Endothelial cell of umbilical vein (primary cell): ENCODE results near the gene ZNF462. TPM values are rescaled to one million over a fixed set of nuclear protein-coding genes. Genes with fewer than 3 reads are reported as not detected.

ENCODE experiments used
- BruUV-seq: library from RNA; stranded (reverse); fragments of 400-500 nt; replicated peaks from 2 replicates; lab custom pipeline; 2021; lab: Mats Ljungman, UMichigan
- CTCF ChIA-PET: fragments of 300-600, 350-600 bp; sonication (Branson Sonifier 250); formaldehyde crosslinking; loops from one replicate; lab custom pipeline; 2021; ENCODE audit warnings: antibody characterized with exemption, inconsistent platforms; lab: Charles Lee
- POLR2A ChIA-PET: fragments of 300-600, 350-600 bp; sonication (Branson Sonifier 250); formaldehyde crosslinking; loops from one replicate; lab custom pipeline; 2021; ENCODE audit warnings: antibody characterized with exemption, inconsistent platforms; lab: Charles Lee
- DNase-seq: peaks from one replicate; pipeline ENCODE4 v3.0.0-alpha.2; 2011; ENCODE audit warnings: low read depth, low spot score
- FAIRE-seq: peaks from 2 replicates; lab custom pipeline; 2011; peaks lifted over from hg19 to GRCh38; lab: Jason Lieb, UNC
- H2AFZ ChIP-seq: 2 replicates; pipeline ENCODE4 v1.6.0; 2012; ENCODE audit warnings: low read depth, low read length, control low read depth, inconsistent platforms
- H3K27ac ChIP-seq: 2 replicates; pipeline ENCODE4 v1.5.1; 2011; ENCODE audit warnings: low read depth, mild to moderate bottlenecking, control low read depth, low read length, moderate library complexity; ENCODE audit not compliant: insufficient read depth
- H3K27me3 ChIP-seq, 2 experiments: 2 replicates each; pipeline versions ENCODE4 v1.6.0 to v1.6.1; 2011; ENCODE audit warnings: low read length in 2 of 2, mixed read lengths in 1 of 2; ENCODE audit not compliant: control insufficient read depth in 2 of 2, insufficient read depth in 2 of 2
- H3K36me3 ChIP-seq, 2 experiments: 2 replicates in 1 of 2; 3 replicates in 1 of 2; pipeline ENCODE4 v1.5.1; 2011; ENCODE audit warnings: low read length in 2 of 2, mild to moderate bottlenecking in 1 of 2, moderate library complexity in 1 of 2; ENCODE audit not compliant: control insufficient read depth in 2 of 2, insufficient read depth in 2 of 2; ENCODE audit errors: extremely low read depth in 1 of 2
- H3K4me1 ChIP-seq: 3 replicates; pipeline ENCODE4 v1.5.1; 2011; ENCODE audit warnings: mild to moderate bottlenecking, low read length; ENCODE audit not compliant: control insufficient read depth, insufficient read depth; ENCODE audit errors: extremely low read depth
- H3K4me2 ChIP-seq: 2 replicates; pipeline ENCODE4 v1.6.1; 2011; ENCODE audit warnings: low read length, control low read depth, mixed read lengths; ENCODE audit not compliant: insufficient read depth
- H3K4me3 ChIP-seq, 3 experiments: fragments of 200-600 bp in 1 of 3; sonication (generic), shearing (Covaris generic) in 1 of 3; replicated peaks in 1 of 3; 2 replicates each; pipeline ENCODE4 v1.5.1; 2011 to 2016; ENCODE audit warnings: control low read depth in 3 of 3, low read length in 3 of 3, mild to moderate bottlenecking in 2 of 3, inconsistent platforms in 1 of 3, low read depth in 1 of 3, moderate library complexity in 1 of 3; ENCODE audit not compliant: insufficient read depth in 1 of 3
- H3K79me2 ChIP-seq: 2 replicates; pipeline ENCODE4 v1.6.0; 2012; ENCODE audit warnings: low read length, inconsistent platforms; ENCODE audit not compliant: control insufficient read depth, insufficient read depth
- H3K9ac ChIP-seq: replicated peaks from 2 replicates; pipeline ENCODE3; 2011; ENCODE audit warnings: low read length, control low read depth; ENCODE audit not compliant: insufficient read depth; ENCODE audit errors: extremely low read depth
- H3K9me1 ChIP-seq: replicated peaks from 3 replicates; pipeline ENCODE4 v1.6.0; 2011; ENCODE audit warnings: mild to moderate bottlenecking, low read length; ENCODE audit not compliant: control insufficient read depth, insufficient read depth; ENCODE audit errors: extremely low read depth
- H3K9me3 ChIP-seq: replicated peaks from 2 replicates; pipeline ENCODE4 v1.5.1; 2012; ENCODE audit warnings: low read length, inconsistent platforms; ENCODE audit not compliant: control insufficient read depth, insufficient read depth
- H4K20me1 ChIP-seq: replicated peaks from 2 replicates; pipeline ENCODE3; 2011; ENCODE audit warnings: mild to moderate bottlenecking, low read length; ENCODE audit not compliant: control insufficient read depth, insufficient read depth; ENCODE audit errors: extremely low read depth
- EZH2 ChIP-seq: IDR thresholded peaks from 2 replicates; pipeline ENCODE4 v1.6.1; 2012; ENCODE audit warnings: borderline replicate concordance, low read depth, mild to moderate bottlenecking, moderate library complexity, low read length, inconsistent platforms; ENCODE audit not compliant: severe bottlenecking
- GATA2 ChIP-seq: IDR thresholded peaks from 2 replicates; pipeline ENCODE4 v1.7.0; 2011; ENCODE audit warnings: low read depth, mild to moderate bottlenecking, moderate library complexity, mixed read lengths, low read length; ENCODE audit not compliant: insufficient read length, insufficient read depth
- JUN ChIP-seq: IDR thresholded peaks from 2 replicates; pipeline ENCODE4 v1.6.1; 2011; ENCODE audit warnings: borderline replicate concordance, low read depth; ENCODE audit not compliant: insufficient read length, insufficient read depth
- MAX ChIP-seq: IDR thresholded peaks from 2 replicates; pipeline ENCODE4 v1.6.1; 2011; ENCODE audit not compliant: insufficient read depth, insufficient read length
- MYC ChIP-seq: IDR thresholded peaks from one replicate; pipeline ENCODE4 v1.6.1; 2011; ENCODE audit warnings: mild to moderate bottlenecking, low read depth, low read length
- dilution Hi-C: fragments of 300-500 bp; cut with MboI; formaldehyde crosslinking; loops from one replicate; pipeline ENCODE4 v1.15.0; 2019; ENCODE audit warnings: low sequenced_read_pairs; ENCODE audit not compliant: extremely low pct_ligation_motif_present
- intact Hi-C: fragments of 100-400 bp; cut with micrococcal nuclease; formaldehyde crosslinking; loops from one replicate; pipeline ENCODE4 v1.10.0; 2022
- polyA plus RNA-seq, 4 experiments: library from polyadenylated mRNA; depleted of rRNA in 3 of 4; stranded (reverse) in 3 of 4; unstranded in 1 of 4; fragments of >200 nt; gene quantifications; 2 replicates each; pipeline versions ENCODE4 v1.2.1 to v1.2.3, GENCODE V29; 2011 to 2012; ENCODE audit warnings: missing spikeins in 1 of 4
- total RNA-seq: library from RNA; stranded (reverse); gene quantifications from 2 replicates; pipeline ENCODE4 v1.2.3, GENCODE V29; 2021
- TF ChIP-seq, protein P1 (sequence below), 2 donors: IDR thresholded peaks; 1 replicate in 1 of 2; 2 replicates in 1 of 2; pipeline ENCODE4 v1.5.1; 2011; ENCODE audit warnings: low read length in 2 of 2, mild to moderate bottlenecking in 2 of 2, moderate library complexity in 2 of 2, control low read depth in 1 of 2, inconsistent platforms in 1 of 2, low read depth in 1 of 2; ENCODE audit not compliant: insufficient read depth in 1 of 2; ENCODE audit errors: extremely low read depth in 1 of 2

ZNF462 gene
- total and polyA plus RNA-seq, 2 donors (not counting 3 experiments of a cell fraction or from before 2014, with no cell fraction given) = 6.2 to 24.7 TPM

DNA sequence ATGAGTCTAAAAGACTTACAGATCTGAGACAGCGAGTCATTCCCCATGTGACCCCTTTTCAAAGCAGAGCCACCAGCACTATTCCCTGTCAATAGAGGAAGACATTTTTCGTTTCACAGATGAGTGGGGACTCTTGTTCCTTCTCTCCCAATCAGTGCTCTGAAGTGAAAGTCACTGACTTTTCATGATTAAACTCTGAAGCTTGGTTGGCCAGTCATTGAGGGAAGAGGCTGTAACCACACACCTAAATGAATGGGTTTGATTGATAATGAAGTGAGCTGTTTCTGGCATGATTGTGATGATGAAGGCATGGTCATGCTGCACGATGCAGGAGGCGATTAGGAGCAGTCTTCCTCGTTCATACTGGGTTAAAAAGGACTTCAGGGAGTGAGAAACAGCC, 171.9 kb downstream of the ZNF462 start:
- Histone ChIP-seq H3K79me2 (no peaks in the 10 kb centered on the region), H3K27ac (no peak overlapping the region), H3K9me3 (no peaks in the 10 kb centered on the region), H4K20me1 (no peaks in the 10 kb centered on the region), H3K9me1 (no peaks in the 10 kb centered on the region), H3K27me3 (no peaks in the 10 kb centered on the region), H3K4me2 (no peak overlapping the region), H3K36me3 (no peaks in the 10 kb centered on the region), H3K4me3 (no peak overlapping the region), H3K4me1 (no peaks in the 10 kb centered on the region), H2AFZ (no peak overlapping the region), H3K9ac (no peak overlapping the region)
- dilution Hi-C loops (no loop called here), intact Hi-C loops (no loop called here)
- DNase-seq (no peak), FAIRE-seq (no peak)
- no TSS peak for BruUV-seq
- ChIA-PET CTCF (no interaction called here), POLR2A (no interaction called here)
- TF ChIP-seq, protein P1, sequence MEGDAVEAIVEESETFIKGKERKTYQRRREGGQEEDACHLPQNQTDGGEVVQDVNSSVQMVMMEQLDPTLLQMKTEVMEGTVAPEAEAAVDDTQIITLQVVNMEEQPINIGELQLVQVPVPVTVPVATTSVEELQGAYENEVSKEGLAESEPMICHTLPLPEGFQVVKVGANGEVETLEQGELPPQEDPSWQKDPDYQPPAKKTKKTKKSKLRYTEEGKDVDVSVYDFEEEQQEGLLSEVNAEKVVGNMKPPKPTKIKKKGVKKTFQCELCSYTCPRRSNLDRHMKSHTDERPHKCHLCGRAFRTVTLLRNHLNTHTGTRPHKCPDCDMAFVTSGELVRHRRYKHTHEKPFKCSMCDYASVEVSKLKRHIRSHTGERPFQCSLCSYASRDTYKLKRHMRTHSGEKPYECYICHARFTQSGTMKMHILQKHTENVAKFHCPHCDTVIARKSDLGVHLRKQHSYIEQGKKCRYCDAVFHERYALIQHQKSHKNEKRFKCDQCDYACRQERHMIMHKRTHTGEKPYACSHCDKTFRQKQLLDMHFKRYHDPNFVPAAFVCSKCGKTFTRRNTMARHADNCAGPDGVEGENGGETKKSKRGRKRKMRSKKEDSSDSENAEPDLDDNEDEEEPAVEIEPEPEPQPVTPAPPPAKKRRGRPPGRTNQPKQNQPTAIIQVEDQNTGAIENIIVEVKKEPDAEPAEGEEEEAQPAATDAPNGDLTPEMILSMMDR (IDR thresholded peaks at IDR 0.05; ENCODE audit: extremely low read depth in 1 of 2, insufficient read depth in 1 of 2, low read depth in 1 of 2, low read length in 2 of 2) = no peak
- no peak for TF ChIP-seq MYC
- no peak for TF ChIP-seq MAX
- TF ChIP-seq JUN = no peak
- no peak for TF ChIP-seq GATA2
- no peak for TF ChIP-seq EZH2
